Gastrocnemius medialis (tissue), 4 donors: ENCODE results near the gene IQCH.

Experiments used
- CTCF ChIP-seq, 5 experiments: fragments of 450-650 bp in 3 of 5; fragments of 200-600 bp in 2 of 5; sonication (generic) in 2 of 5; IDR thresholded peaks in 4 of 5; conservative IDR thresholded peaks in 1 of 5; 1 replicate in 4 of 5; 2 replicates in 1 of 5; pipeline ENCODE4 v1.5.1; 2016 to 2019; ENCODE audit warnings: antibody characterized with exemption in 5 of 5, mild to moderate bottlenecking in 3 of 5, moderate library complexity in 3 of 5
- POLR2A ChIP-seq, 2 donors: fragments of 450-650 bp; IDR thresholded peaks; one replicate each; pipeline ENCODE4 v1.6.1; 2017; ENCODE audit warnings: antibody characterized with exemption in 2 of 2, mild to moderate bottlenecking in 2 of 2, moderate library complexity in 2 of 2

GRCh38 chr15:67372986-67373675, 118.5 kb downstream of the IQCH start:
- TF ChIP-seq CTCF (IDR thresholded peaks at IDR 0.05 in 4 of 5, conservative IDR thresholded peaks at IDR 0.05 in 1 of 5) (no peak), POLR2A (IDR thresholded peaks at IDR 0.05) (no peak)
